HFFc6 (cell line): ENCODE measurements around the gene CDH2. TPM values are rescaled to one million over a fixed set of nuclear protein-coding genes. Genes with fewer than 3 reads are reported as not detected.

Experiments used
- DNase-seq: peaks from one replicate; pipeline ENCODE4 v3.0.0-alpha.2; 2018
- H3K27ac Mint-ChIP-seq: 2 replicates; pipeline ENCODE4 v1.8.0; 2020; ENCODE audit warnings: mild to moderate bottlenecking, mixed read lengths
- H3K27me3 Mint-ChIP-seq: 2 replicates; pipeline ENCODE4 v1.8.0; 2021; ENCODE audit warnings: mild to moderate bottlenecking, moderate library complexity, mixed read lengths; ENCODE audit not compliant: insufficient read depth
- H3K36me3 Mint-ChIP-seq: 2 replicates; pipeline ENCODE4 v1.8.0; 2021; ENCODE audit warnings: low read depth, mixed read lengths
- H3K4me1 Mint-ChIP-seq: 2 replicates; pipeline ENCODE4 v1.8.0; 2020; ENCODE audit warnings: low read depth, mixed read lengths
- H3K4me3 Mint-ChIP-seq: 2 replicates; pipeline ENCODE4 v1.8.0; 2020; ENCODE audit warnings: mild to moderate bottlenecking, moderate library complexity, mixed read lengths
- H3K9me3 Mint-ChIP-seq: 2 replicates; pipeline ENCODE4 v1.8.0; 2020; ENCODE audit warnings: mild to moderate bottlenecking, mixed read lengths
- long read RNA-seq: library from polyadenylated mRNA; unstranded; transcript quantifications from one replicate; pipeline ENCODE4 v2.0.0, GENCODE V29; 2019
- total RNA-seq, 6 experiments: library from RNA; stranded (reverse); fragmentation: NEBNext Ultra II Directional; extraction: Animal tissue kit (Norgen Biotek cat#: 25700); gene quantifications; 2 replicates in 1 of 6; 3 replicates in 5 of 6; pipeline ENCODE4 v1.2.3, GENCODE V29; 2021
- TF ChIP-seq, protein P1 (sequence below): fragments of 200-600 bp; sonication (generic); IDR thresholded peaks from 2 replicates; pipeline ENCODE4 v1.5.0; 2021; ENCODE audit warnings: antibody characterized with exemption, mild to moderate bottlenecking

Gene CDH2
- 100 to 1,000 TPM; 194 to 317 (median 206) TPM for total RNA-seq
- long read RNA-seq, full-length matches to known transcripts: 92 of 221 reads
- long read RNA-seq, partial matches to known transcripts: 113 of 221 reads
- long read RNA-seq, other reads (novel, unspliced or antisense): 16 of 221 reads

- TF ChIP-seq, protein P1, sequence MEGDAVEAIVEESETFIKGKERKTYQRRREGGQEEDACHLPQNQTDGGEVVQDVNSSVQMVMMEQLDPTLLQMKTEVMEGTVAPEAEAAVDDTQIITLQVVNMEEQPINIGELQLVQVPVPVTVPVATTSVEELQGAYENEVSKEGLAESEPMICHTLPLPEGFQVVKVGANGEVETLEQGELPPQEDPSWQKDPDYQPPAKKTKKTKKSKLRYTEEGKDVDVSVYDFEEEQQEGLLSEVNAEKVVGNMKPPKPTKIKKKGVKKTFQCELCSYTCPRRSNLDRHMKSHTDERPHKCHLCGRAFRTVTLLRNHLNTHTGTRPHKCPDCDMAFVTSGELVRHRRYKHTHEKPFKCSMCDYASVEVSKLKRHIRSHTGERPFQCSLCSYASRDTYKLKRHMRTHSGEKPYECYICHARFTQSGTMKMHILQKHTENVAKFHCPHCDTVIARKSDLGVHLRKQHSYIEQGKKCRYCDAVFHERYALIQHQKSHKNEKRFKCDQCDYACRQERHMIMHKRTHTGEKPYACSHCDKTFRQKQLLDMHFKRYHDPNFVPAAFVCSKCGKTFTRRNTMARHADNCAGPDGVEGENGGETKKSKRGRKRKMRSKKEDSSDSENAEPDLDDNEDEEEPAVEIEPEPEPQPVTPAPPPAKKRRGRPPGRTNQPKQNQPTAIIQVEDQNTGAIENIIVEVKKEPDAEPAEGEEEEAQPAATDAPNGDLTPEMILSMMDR: peak; percentile 66
- peak; percentile 82 for DNase-seq
- no peaks in the 10 kb centered on the region for H3K9me3 Mint-ChIP-seq
- peak within 1 kb of the TSS; percentile 96 for H3K4me3 Mint-ChIP-seq
- peaks cover 58% of the 10 kb centered on the region for H3K4me1 Mint-ChIP-seq
- H3K36me3 Mint-ChIP-seq: peaks cover 15% of the 10 kb centered on the region; the same call in 1 of the 2 replicates
- peak within 1 kb of the TSS; percentile 85 for H3K27ac Mint-ChIP-seq
- H3K27me3 Mint-ChIP-seq: peaks cover 5% of the 10 kb centered on the region; the same call in 1 of the 2 replicates
Observed at GRCh38 chr18:28176948-28177827, at the start of gene CDH2. Gene CDH2 (minus strand): TSS chr18:28177130. CDS start chr18:28177022, 108 bp downstream.

DNA sequence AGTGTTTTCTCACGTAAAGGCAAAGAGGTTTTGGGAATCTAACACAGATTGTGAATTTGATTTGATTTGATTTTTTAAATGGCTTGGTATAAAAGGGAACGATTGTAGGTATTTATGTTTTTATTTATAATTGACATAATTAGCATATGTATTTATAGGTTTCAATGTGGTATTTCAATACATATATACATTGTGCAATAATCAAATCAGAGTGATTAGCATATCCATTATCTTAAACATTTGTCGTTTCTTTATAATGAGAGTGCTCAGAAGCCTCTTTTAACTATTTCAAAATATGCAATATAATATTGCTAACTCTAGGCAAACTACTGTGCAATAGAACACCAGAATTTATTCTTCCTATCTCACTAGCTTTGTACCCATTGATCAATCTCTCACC, 35.1 kb upstream of the CDH2 start:
- Mint-ChIP-seq H3K27ac (no peak overlapping the region), H3K4me1 (0 out of 2 replicates have a peak, but pooled peaks cover 6% of the 10 kb centered on the region)

GRCh38 chr18:28208712-28209265, 31.9 kb upstream of the CDH2 start:
- Mint-ChIP-seq H3K4me3 (no peak overlapping the region), H3K4me1 (peaks cover 21% of the 10 kb centered on the region), H3K27me3 (no peaks in the 10 kb centered on the region), H3K36me3 (no peaks in the 10 kb centered on the region), H3K9me3 (no peaks in the 10 kb centered on the region), H3K27ac (no peak overlapping the region)
- TF ChIP-seq, protein P1: no peak
- DNase-seq: no peak

More for the DNA sequence above, 35.1 kb upstream of the CDH2 start:
- Mint-ChIP-seq H3K9me3 (no peaks in the 10 kb centered on the region), H3K36me3 (no peaks in the 10 kb centered on the region), H3K27me3 (no peaks in the 10 kb centered on the region; the same call in 1 of the 2 replicates), H3K4me3 (no peak overlapping the region)
- no peak for DNase-seq
- TF ChIP-seq, protein P1: no peak

DNA sequence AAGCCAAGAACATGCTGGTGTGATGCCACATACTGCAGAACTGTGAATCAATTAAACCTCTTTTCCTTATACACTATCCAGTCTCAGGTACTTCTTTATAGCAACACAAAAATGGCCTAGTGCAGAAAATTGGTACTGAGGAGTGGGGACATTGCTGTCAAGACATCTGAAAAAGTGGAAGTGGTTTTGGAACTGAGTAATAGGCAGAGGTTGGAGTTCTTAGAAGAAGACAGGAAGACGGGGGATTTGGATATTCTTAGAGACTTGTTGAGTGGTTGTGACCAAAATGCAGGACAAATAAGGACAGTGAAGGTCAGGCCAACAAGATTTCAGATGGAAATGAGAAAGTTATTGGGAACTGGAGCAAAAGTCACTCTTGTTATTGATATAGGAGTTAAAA, 31.3 kb upstream of the CDH2 start:
- Mint-ChIP-seq H3K27ac (no peak overlapping the region), H3K4me3 (no peak overlapping the region), H3K36me3 (no peaks in the 10 kb centered on the region), H3K9me3 (no peaks in the 10 kb centered on the region), H3K27me3 (no peaks in the 10 kb centered on the region), H3K4me1 (peaks cover 27% of the 10 kb centered on the region)
- TF ChIP-seq, protein P1: no peak
- DNase-seq: no peak

- no peaks in the 10 kb centered on the region for H3K36me3 Mint-ChIP-seq
- peak overlapping the region; percentile 44 for H3K4me3 Mint-ChIP-seq
- TF ChIP-seq, protein P1: no peak
- H3K27me3 Mint-ChIP-seq: no peaks in the 10 kb centered on the region
- no peaks in the 10 kb centered on the region for H3K9me3 Mint-ChIP-seq
- H3K27ac Mint-ChIP-seq: peak overlapping the region; percentile 95
- peaks cover 37% of the 10 kb centered on the region for H3K4me1 Mint-ChIP-seq
- DNase-seq: peak; percentile 94
Observed at GRCh38 chr18:28204154-28204553, 27.2 kb upstream of the CDH2 start.
